Measurements from ENCODE around the gene OR2F1. TPM values are rescaled to one million over a fixed set of nuclear protein-coding genes. Genes with fewer than 3 reads are reported as not detected.
A peak's percentile ranks its signal among the peaks of the same experiment; 100 is the strongest.

The OR2F1 gene
- total RNA-seq, 1 experiment from 2014 or later = not detected

GRCh38 chr7:143953421-143953820 lies 1.2 kb upstream of the OR2F1 start:
- no peak for DNase-seq (ENCODE audit: low read depth)

DNA sequence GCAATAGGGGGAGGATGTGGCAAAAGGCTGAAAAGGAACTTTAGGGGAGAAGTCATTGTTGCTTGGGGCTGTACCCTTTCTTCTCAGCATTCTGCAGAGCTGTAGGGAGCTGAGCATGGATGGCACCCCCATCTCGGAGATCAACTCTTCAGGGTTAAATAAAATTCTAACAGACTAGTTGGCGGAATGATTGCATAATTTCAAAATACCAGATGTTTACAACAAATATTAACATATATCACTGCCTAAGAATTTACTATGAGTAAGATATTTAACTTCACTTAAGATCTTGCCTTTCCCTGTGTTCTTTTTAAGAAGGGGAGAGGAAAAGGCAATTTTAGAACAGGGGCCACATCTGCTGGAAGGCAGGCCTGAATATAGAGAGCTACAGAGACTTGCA lies 509 bp upstream of the OR2F1 start:
- no peak for DNase-seq (ENCODE audit: low read depth)

GRCh38 chr7:143958781-143959180 lies 4.1 kb downstream of the OR2F1 start:
- no peak for DNase-seq (ENCODE audit: low read depth)

GRCh38 chr7:143960813-143961610 lies 6.4 kb downstream of the OR2F1 start:
- DNase-seq (ENCODE audit: low read depth) = no peak

DNA sequence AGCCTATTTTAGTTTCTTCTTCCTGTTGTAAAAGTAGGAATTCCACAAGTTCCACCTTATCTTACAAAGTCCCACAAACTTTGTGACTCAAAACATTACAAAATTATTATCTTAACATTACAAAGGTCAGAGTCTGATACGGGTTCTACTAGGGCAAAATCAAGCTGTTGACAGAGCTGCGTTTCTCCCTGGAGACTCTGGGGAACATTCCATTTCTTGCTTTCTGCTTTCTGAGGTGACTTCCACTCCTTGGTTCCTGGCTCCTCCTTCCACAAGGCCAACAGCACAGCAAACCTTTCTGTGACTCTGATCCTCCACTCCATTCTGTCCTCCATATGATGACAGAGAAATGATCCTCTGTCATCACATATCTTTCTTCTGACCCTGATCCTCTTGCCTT lies 10.6 kb downstream of the OR2F1 start:
- no peak for DNase-seq (ENCODE audit: low read depth)

DNA sequence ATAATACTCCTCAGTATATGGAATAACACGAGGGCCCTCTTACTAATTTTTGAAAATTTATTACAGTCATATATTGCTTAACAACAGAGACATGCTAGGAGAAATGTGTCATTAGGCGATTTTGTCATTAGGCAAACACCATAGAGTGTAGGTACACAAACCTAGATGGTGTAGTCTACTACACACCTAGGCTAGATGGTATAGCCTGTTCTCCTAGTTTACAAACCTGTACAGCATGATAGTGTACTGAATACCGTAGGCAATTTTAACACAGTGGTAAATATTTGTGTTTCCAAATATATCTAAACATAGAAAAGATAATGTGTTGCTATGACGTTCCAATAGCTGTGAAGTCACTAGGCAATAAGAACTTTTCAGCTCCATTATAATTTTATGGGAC lies 12.8 kb downstream of the OR2F1 start:
- DNase-seq (ENCODE audit: low read depth) = no peak

DNA sequence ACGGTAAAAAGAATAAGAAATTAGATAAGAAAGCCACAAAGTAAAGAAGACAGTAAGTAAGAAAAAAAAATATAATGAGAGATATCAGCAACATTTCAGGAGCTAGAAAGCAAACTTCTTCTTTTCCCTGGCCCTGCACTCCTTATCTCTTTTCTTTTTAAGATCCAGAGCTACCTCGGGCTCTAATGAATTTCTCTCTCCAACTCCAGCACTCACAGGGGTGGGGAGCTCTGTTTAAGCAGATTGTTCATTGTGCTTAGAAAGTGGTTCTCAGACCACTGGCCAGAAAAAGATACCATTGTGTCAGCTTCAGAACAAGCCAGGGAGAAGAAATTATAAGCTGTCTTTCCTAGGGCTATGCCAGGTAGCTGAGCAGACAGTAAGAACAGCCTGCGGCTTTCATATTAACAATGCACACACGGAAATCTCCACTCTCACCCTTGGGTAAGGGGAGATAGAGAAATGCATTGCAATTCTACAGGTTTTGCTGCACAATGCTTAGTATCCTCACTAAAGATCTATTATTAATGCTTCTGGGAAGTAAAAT lies 19.3 kb downstream of the OR2F1 start:
- no peak for DNase-seq (ENCODE audit: low read depth)

GRCh38 chr7:143974459-143974858 lies 19.8 kb downstream of the OR2F1 start:
- no peak for DNase-seq (ENCODE audit: low read depth)

- no peak for DNase-seq (ENCODE audit: low read depth)
Measured at GRCh38 chr7:143975617-143976016, 21.0 kb downstream of the OR2F1 start.

GRCh38 chr7:143978585-143978984 lies 23.9 kb downstream of the OR2F1 start:
- DNase-seq (ENCODE audit: low read depth) = no peak

DNA sequence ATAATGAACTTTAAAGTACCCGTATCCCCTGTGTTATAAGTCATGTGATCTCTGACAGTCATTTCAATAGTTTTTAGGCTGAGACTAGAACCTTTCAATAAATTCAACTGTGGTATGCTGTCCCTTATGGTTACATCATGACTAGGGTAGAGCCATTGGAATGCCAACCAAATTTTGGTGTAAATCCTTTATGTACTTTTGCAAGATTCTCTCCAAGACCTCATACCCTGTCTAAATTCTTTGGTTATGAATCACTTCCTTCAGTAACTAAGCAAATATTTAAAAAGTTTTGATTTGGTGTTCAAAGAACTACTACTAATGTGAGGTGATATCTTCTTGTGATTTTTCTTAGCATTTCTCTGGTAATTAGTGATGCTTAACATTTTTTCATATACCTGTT lies 24.7 kb downstream of the OR2F1 start:
- DNase-seq (ENCODE audit: low read depth) = peak; percentile 78

GRCh38 chr7:143979998-143980397 lies 25.4 kb downstream of the OR2F1 start:
- DNase-seq (ENCODE audit: low read depth) = no peak

DNA sequence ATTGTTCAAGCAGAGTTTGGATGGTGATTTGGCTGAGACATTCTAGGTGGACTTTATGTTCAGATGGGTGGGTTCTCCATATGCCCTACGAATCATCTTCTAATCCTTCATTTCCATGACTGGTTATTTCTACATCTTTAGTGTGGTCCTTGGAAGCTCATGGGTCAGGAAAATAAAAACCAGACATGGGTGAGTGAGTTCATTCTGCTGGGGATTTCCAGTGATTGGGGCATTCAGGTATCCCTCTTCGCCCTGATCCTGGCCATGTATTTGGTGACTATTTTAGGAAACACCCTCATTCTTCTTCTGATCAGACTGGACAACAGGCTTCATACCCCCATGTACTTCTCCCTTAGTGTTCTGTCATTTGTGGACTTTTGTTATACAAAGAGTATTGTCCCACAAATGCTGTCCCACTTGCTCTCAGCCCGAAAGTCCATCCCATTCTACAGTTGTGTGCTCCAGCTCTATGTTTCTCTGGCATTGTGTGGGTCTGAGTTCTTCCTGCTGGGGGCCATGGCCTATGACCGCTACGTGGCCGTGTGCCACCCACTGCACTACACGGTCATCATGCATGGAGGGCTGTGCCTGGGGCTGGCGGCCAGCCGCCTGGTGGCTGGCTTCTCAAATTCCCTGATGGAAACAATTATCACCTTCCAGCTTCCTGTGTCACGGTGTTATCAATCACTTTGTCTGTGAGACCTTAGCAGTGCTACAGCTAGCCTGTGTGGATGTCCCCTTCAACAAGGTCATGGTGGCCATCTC lies 26.3 kb downstream of the OR2F1 start:
- DNase-seq (ENCODE audit: low read depth) = no peak

DNA sequence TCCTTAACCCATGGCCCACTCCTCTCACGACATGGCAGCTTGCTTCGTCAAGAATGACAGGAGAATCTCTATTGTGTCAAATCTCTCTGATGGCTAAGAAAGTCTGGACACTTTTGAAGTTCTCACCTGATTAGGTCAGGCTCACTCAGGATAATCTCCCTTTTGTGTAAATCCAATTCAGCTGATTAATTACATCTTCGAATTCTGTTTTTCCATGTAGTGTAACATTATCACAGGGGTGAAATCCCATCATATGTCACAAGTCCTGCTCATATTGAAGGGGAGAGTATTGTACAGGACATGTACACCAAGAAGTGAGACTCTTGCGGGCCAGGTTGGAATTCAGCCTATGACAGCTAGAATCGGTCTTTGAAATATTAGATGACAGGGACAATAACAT lies 29.3 kb downstream of the OR2F1 start:
- DNase-seq (ENCODE audit: low read depth) = no peak

DNA sequence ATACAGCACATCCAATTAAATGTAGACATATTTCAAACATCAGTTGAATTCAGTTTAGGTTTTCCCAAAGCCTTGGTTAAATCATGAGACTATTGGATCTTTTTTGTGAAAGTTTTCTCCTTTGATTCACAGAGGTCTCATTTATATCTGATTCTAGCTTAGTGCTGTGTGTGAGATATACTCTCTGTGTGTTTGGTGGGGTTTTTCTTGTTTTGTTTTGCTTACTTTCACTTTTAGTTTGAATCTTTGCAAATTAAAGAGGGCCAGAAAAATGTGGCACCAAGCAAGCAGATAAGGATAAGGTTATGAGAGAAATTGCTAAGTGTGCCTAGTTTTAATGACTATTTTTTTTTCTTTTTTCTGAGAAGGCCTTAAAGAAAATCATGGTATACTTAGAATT lies 32.9 kb downstream of the OR2F1 start:
- DNase-seq (ENCODE audit: low read depth) = no peak

DNA sequence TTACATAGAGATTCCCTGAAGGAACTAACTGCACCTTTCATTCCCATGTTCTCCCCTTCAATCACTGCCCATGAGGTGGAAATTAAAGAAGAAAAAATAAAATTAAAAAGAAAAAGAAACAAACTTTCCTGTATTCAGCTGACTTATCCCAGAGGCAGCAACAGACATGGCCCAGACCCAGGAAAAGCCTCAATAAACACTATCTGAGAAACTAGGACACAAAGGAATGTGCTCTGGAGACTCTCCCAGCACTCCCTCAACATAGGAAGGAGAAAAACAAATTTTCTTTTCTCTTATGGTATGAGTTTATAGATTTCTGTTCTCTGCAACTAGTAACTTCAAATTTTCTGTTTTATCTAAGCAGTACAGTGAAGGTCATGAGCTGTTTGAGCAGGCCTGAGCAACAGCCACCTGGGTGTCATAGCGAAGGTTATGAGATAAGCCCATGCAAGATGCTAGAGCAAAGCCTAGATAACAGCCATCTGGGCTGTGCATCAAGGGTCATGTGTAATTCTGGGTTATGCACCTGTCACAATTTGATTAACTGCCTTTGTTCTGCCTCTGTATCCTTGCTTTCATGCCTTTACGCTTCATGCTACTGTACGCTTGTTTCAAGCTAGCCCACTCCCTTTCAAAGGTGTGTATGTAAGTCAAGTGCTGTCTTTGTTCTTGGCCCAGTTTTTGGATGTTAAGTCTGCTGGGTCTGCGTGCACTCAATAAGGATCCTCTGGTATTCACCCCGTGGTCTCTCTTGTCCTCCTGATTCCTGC lies 34.5 kb downstream of the OR2F1 start:
- no peak for DNase-seq (ENCODE audit: low read depth)

- DNase-seq (ENCODE audit: low read depth) = no peak
Measured at GRCh38 chr7:143992670-143993069, 38.0 kb downstream of the OR2F1 start.

GRCh38 chr7:143993924-143994323 lies 39.3 kb downstream of the OR2F1 start:
- no peak for DNase-seq (ENCODE audit: low read depth)

GRCh38 chr7:144000020-144000419 lies 45.4 kb downstream of the OR2F1 start, which contains the start of gene OR6B1:
OR6B1 (plus strand) TSS chr7:144000320; CDS start chr7:144003997, 3,677 bp downstream.
- DNase-seq (ENCODE audit: low read depth) = no peak

DNA sequence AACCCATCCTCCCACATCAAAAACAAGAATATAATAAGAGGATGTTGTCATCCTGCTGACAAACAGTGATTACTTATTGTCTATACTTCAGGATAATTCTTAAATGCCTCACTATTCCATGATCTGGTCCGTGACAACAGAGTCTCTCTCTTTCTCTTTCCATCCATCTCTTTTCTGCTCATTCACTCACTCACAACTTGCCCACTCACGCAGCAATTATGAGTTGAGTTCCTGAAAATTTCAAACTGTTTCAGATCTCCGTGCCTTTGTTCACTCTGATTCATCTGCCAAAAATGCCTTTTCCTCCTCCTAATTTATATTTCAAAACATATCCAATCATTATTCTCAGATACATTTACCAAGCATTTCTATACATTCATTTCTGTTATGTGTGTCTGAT lies 46.9 kb downstream of the OR2F1 start:
- no peak for DNase-seq (ENCODE audit: low read depth)

DNA sequence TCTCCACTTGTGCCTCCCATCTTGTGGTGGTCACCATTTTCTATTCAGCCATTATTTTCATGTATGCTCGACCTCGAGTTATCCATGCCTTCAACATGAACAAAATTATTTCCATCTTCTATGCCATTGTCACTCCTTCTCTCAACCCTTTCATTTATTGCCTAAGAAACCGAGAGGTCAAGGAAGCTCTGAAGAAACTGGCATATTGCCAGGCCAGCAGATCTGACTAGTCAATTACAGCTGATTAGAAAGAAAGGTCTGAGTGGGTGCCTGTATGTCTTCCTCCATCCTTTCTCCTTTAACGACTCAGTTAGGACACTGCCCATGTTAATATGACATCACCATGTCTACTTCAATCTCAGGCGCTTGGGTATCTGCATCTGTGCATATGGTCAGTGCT lies 50.1 kb downstream of the OR2F1 start:
- no peak for DNase-seq (ENCODE audit: low read depth)

All from HT1080 (cell line).